PFSK-1 (cell line): ENCODE measurements around the gene LRRC40.

Source experiments
- POLR2AphosphoS5 ChIP-seq: IDR thresholded peaks from 2 replicates; pipeline ENCODE4 v1.6.1; 2012; ENCODE audit warnings: low read depth, mild to moderate bottlenecking, control low read depth, low read length, moderate library complexity
- REST ChIP-seq, 2 experiments: IDR thresholded peaks; 2 replicates each; pipeline versions ENCODE4 v1.6.1 to v1.8.0; 2011 to 2012; ENCODE audit warnings: low read depth in 2 of 2, low read length in 2 of 2, control low read depth in 1 of 2, inconsistent platforms in 1 of 2, mild to moderate bottlenecking in 1 of 2, moderate library complexity in 1 of 2; ENCODE audit not compliant: insufficient read depth in 1 of 2
- SIN3A ChIP-seq: IDR thresholded peaks from 2 replicates; pipeline ENCODE4 v1.6.1; 2012; ENCODE audit warnings: mild to moderate bottlenecking, low read length, moderate library complexity, borderline replicate concordance; ENCODE audit not compliant: insufficient read depth
- TAF1 ChIP-seq: IDR thresholded peaks from 2 replicates; pipeline ENCODE4 v1.6.1; 2012; ENCODE audit warnings: low read length, control low read depth, borderline replicate concordance; ENCODE audit not compliant: insufficient read depth

DNA sequence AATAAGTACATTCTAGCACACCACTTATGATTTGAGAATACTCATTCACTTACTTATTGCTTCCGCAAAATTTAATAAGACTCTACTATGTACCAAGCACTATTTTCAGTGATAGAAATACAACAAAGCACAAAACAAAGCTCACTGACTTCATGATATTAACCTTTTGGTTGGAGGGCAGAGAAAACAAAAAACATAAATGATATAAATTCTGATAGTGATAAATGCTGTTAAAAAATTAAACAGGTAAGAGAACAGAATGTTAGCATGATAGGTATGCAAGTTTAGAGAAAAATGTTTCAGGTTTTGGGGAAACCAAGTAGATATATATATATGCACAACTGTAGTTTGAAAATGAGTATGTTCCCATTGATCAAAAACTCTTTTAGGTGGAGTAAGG lies 1.2 kb downstream of the LRRC40 start:
- TF ChIP-seq REST (IDR thresholded peaks at IDR 0.05; ENCODE audit: insufficient read depth in 1 of 2, low read depth in 2 of 2, low read length in 2 of 2) (no peak), POLR2AphosphoS5 (no peak), TAF1 (no peak), SIN3A (no peak)
